ENCODE data around the gene SLC16A8. TPM values are rescaled to one million over a fixed set of nuclear protein-coding genes. Genes with fewer than 3 reads are reported as not detected.

Gene SLC16A8
- total and polyA plus RNA-seq, 2 donors (not counting 1 experiment from before 2014, with no cell fraction given): not detected

GRCh38 chr22:38112381-38112780, 28.4 kb upstream of the SLC16A8 start:
- Histone ChIP-seq H4K20me1 (ENCODE audit: control insufficient read depth, insufficient read depth, low read length, poor library complexity, severe bottlenecking) (no peaks in the 10 kb centered on the region), H3K4me3 (ENCODE audit: control extremely low read depth in 1 of 5, extremely low read depth in 1 of 5, insufficient read depth in 1 of 5, low read depth in 2 of 5, low read length in 4 of 5) (no peak overlapping the region), H3K4me2 (replicated peaks; ENCODE audit: low read depth, low read length, poor library complexity, severe bottlenecking) (no peak overlapping the region), H3K27ac (ENCODE audit: low read length in 2 of 2) (no peak overlapping the region), H3K9me3 (ENCODE audit: control extremely low read depth in 1 of 3, control insufficient read depth in 2 of 3, insufficient read depth in 1 of 3, low read length in 2 of 3) (peaks cover 0 to 7% (median 0%) of the 10 kb centered on the region in 3 donors), H3K79me2 (ENCODE audit: control insufficient read depth, insufficient read depth, low read length) (no peaks in the 10 kb centered on the region), H3K27me3 (replicated peaks in 1 of 4; ENCODE audit: control extremely low read depth in 1 of 4, control insufficient read depth in 3 of 4, insufficient read depth in 4 of 4, low read length in 3 of 4) (no peaks in the 10 kb centered on the region), H3K36me3 (replicated peaks in 1 of 2; ENCODE audit: control extremely low read depth in 1 of 2, control insufficient read depth in 1 of 2, extremely low read depth in 1 of 2, insufficient read depth in 2 of 2, low read length in 1 of 2) (peaks cover 0 to 9% of the 10 kb centered on the region in 2 experiments), H3K9ac (ENCODE audit: low read length) (no peak overlapping the region), H3K4me1 (ENCODE audit: control insufficient read depth in 2 of 2, insufficient read depth in 2 of 2, low read length in 2 of 2) (peaks cover 0 to 3% of the 10 kb centered on the region in 2 donors), H2AFZ (ENCODE audit: insufficient read depth, low read depth, low read length, poor library complexity, severe bottlenecking) (no peak overlapping the region)
- H3K27ac Mint-ChIP-seq: no peak overlapping the region
- ATAC-seq (ENCODE audit: low read depth): no peak
- H3K27me3 Mint-ChIP-seq: no peaks in the 10 kb centered on the region
- ChIA-PET POLR2A (no interaction called here), CTCF (interaction anchor here (0.6 to 3.1 kb wide), 2 partner anchors 60 to 351 kb away, joined by 3 to 13 read pairs; no protein-coding TSS in a partner anchor)
- peaks cover 2% of the 10 kb centered on the region for H3K4me1 Mint-ChIP-seq
- 98% methylated on average over 22 of the region's 22 CpGs for WGBS (ENCODE audit: insufficient coverage)
- TF ChIP-seq CTCF (IDR thresholded peaks at IDR 0.05) (no peak), EZH2 (IDR thresholded peaks at IDR 0.05; ENCODE audit: borderline replicate concordance, insufficient read depth, low read depth, low read length, poor library complexity, severe bottlenecking) (no peak)
- no peak overlapping the region for H3K4me3 Mint-ChIP-seq
- DNase-seq: no peak
- intact Hi-C loops (cut with micrococcal nuclease): loop anchor here (5.0 kb wide), 1 partner anchor 90 kb away; the partner anchor contains the start of gene MAFF
- no peaks in the 10 kb centered on the region for H3K9me3 Mint-ChIP-seq (ENCODE audit: insufficient read depth)

- TF ChIP-seq EZH2 (IDR thresholded peaks at IDR 0.05; ENCODE audit: borderline replicate concordance, insufficient read depth, low read depth, low read length, poor library complexity, severe bottlenecking) (no peak), CTCF (IDR thresholded peaks at IDR 0.05) (no peak)
- ChIA-PET POLR2A (no interaction called here), CTCF (no interaction called here)
- Histone ChIP-seq H3K36me3 (replicated peaks in 1 of 2; ENCODE audit: control extremely low read depth in 1 of 2, control insufficient read depth in 1 of 2, extremely low read depth in 1 of 2, insufficient read depth in 2 of 2, low read length in 1 of 2) (peaks cover 0 to 9% of the 10 kb centered on the region in 2 experiments), H3K4me1 (ENCODE audit: control insufficient read depth in 2 of 2, insufficient read depth in 2 of 2, low read length in 2 of 2) (peaks cover 0 to 3% of the 10 kb centered on the region in 2 donors), H3K4me3 (ENCODE audit: control extremely low read depth in 1 of 5, extremely low read depth in 1 of 5, insufficient read depth in 1 of 5, low read depth in 2 of 5, low read length in 4 of 5) (no peak overlapping the region), H3K9ac (ENCODE audit: low read length) (no peak overlapping the region), H3K79me2 (ENCODE audit: control insufficient read depth, insufficient read depth, low read length) (no peaks in the 10 kb centered on the region), H4K20me1 (ENCODE audit: control insufficient read depth, insufficient read depth, low read length, poor library complexity, severe bottlenecking) (no peaks in the 10 kb centered on the region), H3K27ac (ENCODE audit: low read length in 2 of 2) (no peak overlapping the region), H3K4me2 (replicated peaks; ENCODE audit: low read depth, low read length, poor library complexity, severe bottlenecking) (no peak overlapping the region), H3K27me3 (replicated peaks in 1 of 4; ENCODE audit: control extremely low read depth in 1 of 4, control insufficient read depth in 3 of 4, insufficient read depth in 4 of 4, low read length in 3 of 4) (no peaks in the 10 kb centered on the region), H3K9me3 (ENCODE audit: control extremely low read depth in 1 of 3, control insufficient read depth in 2 of 3, insufficient read depth in 1 of 3, low read length in 2 of 3) (peaks cover 0 to 7% (median 0%) of the 10 kb centered on the region in 3 donors), H2AFZ (ENCODE audit: insufficient read depth, low read depth, low read length, poor library complexity, severe bottlenecking) (no peak overlapping the region)
- intact Hi-C loops (cut with micrococcal nuclease): loop anchor here (5.0 kb wide), 1 partner anchor 90 kb away; the partner anchor contains the start of gene MAFF
- Mint-ChIP-seq H3K27me3 (no peaks in the 10 kb centered on the region), H3K4me1 (peaks cover 2% of the 10 kb centered on the region), H3K4me3 (no peak overlapping the region), H3K27ac (no peak overlapping the region), H3K9me3 (ENCODE audit: insufficient read depth) (no peaks in the 10 kb centered on the region)
- ATAC-seq (ENCODE audit: low read depth) (no peak), DNase-seq (no peak)
- WGBS (ENCODE audit: insufficient coverage): 95% methylated on average over 11 of the region's 11 CpGs
Measured at GRCh38 chr22:38111925-38112355, 28.0 kb upstream of the SLC16A8 start.
